GM12874 (cell line): ENCODE data around the gene KRTAP10-3.

Experiments
- CTCF ChIP-seq: IDR thresholded peaks from 2 replicates; pipeline ENCODE4 v1.5.1; 2011; ENCODE audit warnings: low read depth, mild to moderate bottlenecking, control low read depth, low read length, moderate library complexity; ENCODE audit not compliant: insufficient read depth

KRTAP10-3 gene

GRCh38 chr21:44590311-44590721, 31.7 kb upstream of the KRTAP10-3 start:
- TF ChIP-seq CTCF: no peak

GRCh38 chr21:44589586-44590305, 31.2 kb upstream of the KRTAP10-3 start:
- no peak for TF ChIP-seq CTCF

GRCh38 chr21:44589094-44589493, 30.5 kb upstream of the KRTAP10-3 start:
- TF ChIP-seq CTCF: no peak

GRCh38 chr21:44585892-44586291, 27.3 kb upstream of the KRTAP10-3 start:
- TF ChIP-seq CTCF: no peak

GRCh38 chr21:44583800-44584147, 25.2 kb upstream of the KRTAP10-3 start:
- TF ChIP-seq CTCF: no peak

- no peak for TF ChIP-seq CTCF
These were observed 24.6 kb upstream of the KRTAP10-3 start for GRCh38 chr21:44583089-44583799.

GRCh38 chr21:44582055-44582454, 23.5 kb upstream of the KRTAP10-3 start:
- no peak for TF ChIP-seq CTCF
